Vagina (tissue), 2 donors: Measurements from ENCODE around the gene SEC14L5.

Experiments used
- POLR2A ChIP-seq, 2 donors: fragments of 450-650 bp; IDR thresholded peaks; one replicate each; pipeline ENCODE4 v1.6.1; 2017; ENCODE audit warnings: antibody characterized with exemption in 2 of 2, mild to moderate bottlenecking in 2 of 2, moderate library complexity in 2 of 2
- TF ChIP-seq, protein P1 (sequence below), 3 experiments: fragments of 450-650 bp in 2 of 3; fragments of 200-600 bp in 1 of 3; sonication (generic) in 1 of 3; IDR thresholded peaks; one replicate each; pipeline ENCODE4 v1.5.1; 2017 to 2019; ENCODE audit warnings: antibody characterized with exemption in 3 of 3, mild to moderate bottlenecking in 2 of 3, moderate library complexity in 2 of 3

DNA sequence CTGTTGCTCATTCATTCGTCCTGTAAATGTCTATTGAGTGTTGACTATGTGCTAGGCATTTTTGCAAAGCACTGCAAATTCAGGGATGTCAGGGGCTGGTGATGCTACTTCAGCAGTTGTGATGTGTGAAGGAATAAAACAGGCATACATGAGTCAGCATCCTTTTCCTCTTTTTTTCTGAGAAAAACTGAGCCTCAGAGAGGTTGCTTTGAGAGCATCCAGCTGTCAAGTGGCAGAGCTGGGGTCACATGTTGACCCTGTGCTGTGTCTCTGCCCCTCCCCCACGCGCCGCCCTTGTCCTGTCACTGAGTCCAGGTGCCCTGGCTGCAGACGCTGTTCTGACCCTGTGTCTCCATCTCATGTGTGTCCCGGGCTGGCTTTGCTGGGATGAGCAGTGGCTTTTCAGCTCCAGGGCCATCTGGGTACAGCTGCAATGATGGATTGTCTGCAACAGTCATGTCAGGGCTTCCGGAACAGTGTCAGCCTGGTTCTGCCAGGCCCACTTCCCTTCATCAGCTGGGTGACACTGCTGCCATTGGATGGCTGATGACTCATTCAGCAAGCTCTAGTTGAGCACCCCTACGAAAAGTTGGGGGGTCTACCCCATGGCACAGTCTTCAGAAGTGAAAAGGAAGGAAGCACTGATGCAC is 14.9 kb downstream of the SEC14L5 start:
- TF ChIP-seq, protein P1, sequence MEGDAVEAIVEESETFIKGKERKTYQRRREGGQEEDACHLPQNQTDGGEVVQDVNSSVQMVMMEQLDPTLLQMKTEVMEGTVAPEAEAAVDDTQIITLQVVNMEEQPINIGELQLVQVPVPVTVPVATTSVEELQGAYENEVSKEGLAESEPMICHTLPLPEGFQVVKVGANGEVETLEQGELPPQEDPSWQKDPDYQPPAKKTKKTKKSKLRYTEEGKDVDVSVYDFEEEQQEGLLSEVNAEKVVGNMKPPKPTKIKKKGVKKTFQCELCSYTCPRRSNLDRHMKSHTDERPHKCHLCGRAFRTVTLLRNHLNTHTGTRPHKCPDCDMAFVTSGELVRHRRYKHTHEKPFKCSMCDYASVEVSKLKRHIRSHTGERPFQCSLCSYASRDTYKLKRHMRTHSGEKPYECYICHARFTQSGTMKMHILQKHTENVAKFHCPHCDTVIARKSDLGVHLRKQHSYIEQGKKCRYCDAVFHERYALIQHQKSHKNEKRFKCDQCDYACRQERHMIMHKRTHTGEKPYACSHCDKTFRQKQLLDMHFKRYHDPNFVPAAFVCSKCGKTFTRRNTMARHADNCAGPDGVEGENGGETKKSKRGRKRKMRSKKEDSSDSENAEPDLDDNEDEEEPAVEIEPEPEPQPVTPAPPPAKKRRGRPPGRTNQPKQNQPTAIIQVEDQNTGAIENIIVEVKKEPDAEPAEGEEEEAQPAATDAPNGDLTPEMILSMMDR (IDR thresholded peaks at IDR 0.05), result no peak
- no peak for TF ChIP-seq POLR2A (IDR thresholded peaks at IDR 0.05)
